Nephron (organoid): ENCODE measurements around the gene NCK2.

Experiments used
- H3K27ac Mint-ChIP-seq, 3 experiments: 2 replicates each; pipeline ENCODE4 v1.8.0; 2020; ENCODE audit warnings: mixed read lengths in 3 of 3, mild to moderate bottlenecking in 2 of 3, moderate library complexity in 1 of 3
- H3K27me3 Mint-ChIP-seq: 2 replicates; pipeline ENCODE4 v1.8.0; 2021; ENCODE audit warnings: low read depth, mild to moderate bottlenecking, moderate library complexity, mixed read lengths
- H3K36me3 Mint-ChIP-seq: 2 replicates; pipeline ENCODE4 v1.8.0; 2020; ENCODE audit warnings: low read depth, mixed read lengths
- H3K4me1 Mint-ChIP-seq: 2 replicates; pipeline ENCODE4 v1.8.0; 2020; ENCODE audit warnings: mixed read lengths
- H3K4me3 Mint-ChIP-seq, 3 experiments: 2 replicates each; pipeline ENCODE4 v1.8.0; 2020; ENCODE audit warnings: mild to moderate bottlenecking in 3 of 3, mixed read lengths in 3 of 3, moderate library complexity in 2 of 3
- H3K9me3 Mint-ChIP-seq: 2 replicates; pipeline ENCODE4 v1.8.0; 2020; ENCODE audit warnings: mixed read lengths
- CTCF ChIP-seq, 3 experiments: fragments of 200-600 bp; sonication (generic); IDR thresholded peaks; one replicate each; pipeline ENCODE4 v1.5.0; 2021; ENCODE audit warnings: antibody characterized with exemption in 3 of 3; ENCODE audit not compliant: unreplicated experiment in 3 of 3

The NCK2 gene

DNA sequence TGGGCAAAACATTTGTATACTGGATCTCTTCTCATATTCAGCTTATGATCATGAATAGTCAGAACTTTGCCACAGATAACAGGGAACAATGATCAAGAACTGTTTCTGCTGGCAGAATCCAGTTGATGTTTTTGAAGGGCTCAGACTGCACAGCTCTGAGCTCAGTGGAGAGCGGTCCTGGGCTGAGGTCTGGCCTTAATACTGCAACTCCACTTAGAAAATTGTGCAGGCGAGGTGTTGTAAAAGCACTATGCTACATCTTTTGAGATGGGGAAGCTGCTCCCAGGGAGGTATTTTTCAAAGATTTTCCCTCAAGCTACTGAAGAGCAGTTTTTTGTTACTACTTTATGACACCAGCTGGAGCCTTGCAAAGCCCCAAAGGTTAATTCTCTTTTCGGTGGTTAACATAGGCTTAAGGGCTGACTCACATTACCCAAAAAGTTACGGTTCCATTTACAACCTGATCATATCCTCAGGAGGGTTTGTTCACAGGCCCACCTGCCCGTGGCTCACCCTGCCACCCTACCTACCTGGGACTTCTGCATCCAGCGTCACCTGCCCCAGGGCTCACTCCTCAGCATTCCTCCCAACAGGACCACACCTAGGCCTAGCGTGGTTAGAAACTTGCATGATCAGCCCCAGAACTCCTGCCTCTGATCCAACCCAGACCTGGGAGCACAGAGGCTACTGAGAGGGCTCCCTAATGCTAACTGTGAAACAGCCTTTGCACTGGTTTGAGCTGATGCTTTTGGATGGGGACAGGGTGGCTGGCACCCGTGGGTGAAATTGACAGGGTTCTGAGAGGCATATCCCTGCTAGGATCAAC lies 114.4 kb downstream of the NCK2 start:
- Mint-ChIP-seq H3K9me3 (no peaks in the 10 kb centered on the region), H3K27me3 (no peaks in the 10 kb centered on the region), H3K4me1 (peaks cover 25% of the 10 kb centered on the region), H3K27ac (no peak overlapping the region), H3K4me3 (no peak overlapping the region), H3K36me3 (peaks cover 39% of the 10 kb centered on the region)
- no peak for TF ChIP-seq CTCF (IDR thresholded peaks at IDR 0.05; ENCODE audit: unreplicated experiment in 3 of 3)

DNA sequence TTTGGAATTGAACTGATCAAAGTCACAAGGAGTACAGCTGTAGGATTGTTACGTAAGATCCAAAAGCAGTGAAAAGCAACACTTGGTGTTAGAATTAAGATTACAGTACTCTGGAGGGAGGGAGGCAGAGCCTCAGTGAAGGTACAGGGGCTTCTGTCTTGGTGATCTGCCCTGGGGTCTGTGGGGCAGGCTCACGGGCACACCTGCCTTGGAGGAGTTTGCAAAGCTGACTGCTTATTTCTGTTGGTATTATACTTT lies 114.9 kb downstream of the NCK2 start:
- no peak for TF ChIP-seq CTCF (IDR thresholded peaks at IDR 0.05; ENCODE audit: unreplicated experiment in 3 of 3)
- no peaks in the 10 kb centered on the region for H3K27me3 Mint-ChIP-seq
- no peak overlapping the region for H3K27ac Mint-ChIP-seq
- H3K36me3 Mint-ChIP-seq, result peaks cover 39% of the 10 kb centered on the region
- no peaks in the 10 kb centered on the region for H3K9me3 Mint-ChIP-seq
- H3K4me3 Mint-ChIP-seq, result no peak overlapping the region
- H3K4me1 Mint-ChIP-seq, result peaks cover 30% of the 10 kb centered on the region

DNA sequence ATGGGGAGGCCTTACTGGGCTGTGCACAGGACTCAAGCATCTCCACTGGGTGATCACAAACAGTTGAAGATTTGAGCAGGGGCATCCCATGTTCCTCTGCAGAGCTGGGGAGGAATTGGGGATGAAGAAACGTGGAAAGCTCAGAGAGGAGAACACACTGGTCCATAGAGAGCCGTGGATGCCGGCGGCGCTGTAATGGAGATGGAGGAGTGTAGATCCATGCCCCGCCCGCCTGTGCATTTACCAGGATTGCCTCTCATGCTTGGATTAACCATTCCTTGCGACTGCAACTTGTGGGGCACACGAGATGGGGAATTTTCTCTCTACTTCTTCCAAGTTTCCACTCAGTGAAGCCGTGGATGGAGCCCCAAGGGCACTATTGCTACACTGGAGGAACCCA lies 115.9 kb downstream of the NCK2 start:
- H3K9me3 Mint-ChIP-seq, result no peaks in the 10 kb centered on the region
- peaks cover 30% of the 10 kb centered on the region for H3K36me3 Mint-ChIP-seq
- H3K27me3 Mint-ChIP-seq, result no peaks in the 10 kb centered on the region
- peaks cover 40% of the 10 kb centered on the region for H3K4me1 Mint-ChIP-seq
- H3K27ac Mint-ChIP-seq, result no peak overlapping the region
- no peak overlapping the region for H3K4me3 Mint-ChIP-seq
- no peak for TF ChIP-seq CTCF (IDR thresholded peaks at IDR 0.05; ENCODE audit: unreplicated experiment in 3 of 3)

- no peak for TF ChIP-seq CTCF (IDR thresholded peaks at IDR 0.05; ENCODE audit: unreplicated experiment in 3 of 3)
- peaks cover 42% of the 10 kb centered on the region for H3K4me1 Mint-ChIP-seq
- H3K36me3 Mint-ChIP-seq, result peaks cover 26% of the 10 kb centered on the region
- H3K27ac Mint-ChIP-seq, result no peak overlapping the region
- H3K4me3 Mint-ChIP-seq, result no peak overlapping the region
- H3K9me3 Mint-ChIP-seq, result no peaks in the 10 kb centered on the region
- no peaks in the 10 kb centered on the region for H3K27me3 Mint-ChIP-seq
Measured at GRCh38 chr2:105861200-105861599, 116.5 kb downstream of the NCK2 start.

DNA sequence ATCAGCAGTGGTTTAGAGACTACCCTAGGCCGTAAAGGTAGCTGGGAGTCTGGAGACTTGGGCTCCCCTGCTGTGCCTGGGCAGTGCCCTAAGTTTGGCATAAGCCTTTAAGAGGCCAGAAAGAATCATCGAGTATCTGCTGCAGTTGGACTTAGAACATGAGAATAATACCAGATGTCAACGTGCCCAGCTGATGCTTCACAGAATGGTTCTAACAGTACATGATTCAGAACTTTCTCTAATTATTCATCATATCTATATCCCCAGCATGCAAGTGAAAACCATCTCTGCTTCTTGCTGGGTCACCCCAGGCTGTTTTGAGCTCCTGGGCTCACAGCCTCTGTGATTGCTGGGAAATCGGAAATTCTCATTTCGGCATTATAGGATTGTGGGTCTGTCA lies 118.1 kb downstream of the NCK2 start:
- peaks cover 13% of the 10 kb centered on the region for H3K36me3 Mint-ChIP-seq
- H3K4me3 Mint-ChIP-seq, result no peak overlapping the region
- no peak for TF ChIP-seq CTCF (IDR thresholded peaks at IDR 0.05; ENCODE audit: unreplicated experiment in 3 of 3)
- peaks cover 59% of the 10 kb centered on the region for H3K4me1 Mint-ChIP-seq
- no peaks in the 10 kb centered on the region for H3K27me3 Mint-ChIP-seq
- no peaks in the 10 kb centered on the region for H3K9me3 Mint-ChIP-seq
- H3K27ac Mint-ChIP-seq, result peak overlapping the region in 1 of 3 experiments; percentile 9

DNA sequence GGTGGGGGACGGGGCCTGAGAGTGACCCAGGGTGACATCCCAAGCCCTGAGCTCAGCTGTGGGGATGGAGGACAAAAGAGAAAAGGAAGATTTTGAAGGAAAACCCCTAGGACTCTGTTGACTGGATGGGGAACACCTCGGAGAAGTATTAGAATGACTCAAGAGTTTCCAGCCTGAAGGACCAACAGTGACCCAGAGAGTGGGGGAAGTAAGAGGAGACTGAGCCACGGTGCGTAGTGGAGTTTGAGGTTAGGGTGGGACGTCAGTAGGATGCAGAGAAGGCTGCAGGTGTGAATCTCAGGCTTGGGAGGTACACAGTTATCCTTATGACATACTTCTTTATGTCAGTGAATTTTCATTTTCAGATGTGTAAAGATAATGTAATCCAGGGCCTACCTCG lies 119.5 kb downstream of the NCK2 start:
- no peaks in the 10 kb centered on the region for H3K27me3 Mint-ChIP-seq
- peaks cover 8% of the 10 kb centered on the region for H3K36me3 Mint-ChIP-seq
- peaks cover 68% of the 10 kb centered on the region for H3K4me1 Mint-ChIP-seq
- H3K9me3 Mint-ChIP-seq, result no peaks in the 10 kb centered on the region
- no peak overlapping the region for H3K27ac Mint-ChIP-seq
- H3K4me3 Mint-ChIP-seq, result no peak overlapping the region
- TF ChIP-seq CTCF (IDR thresholded peaks at IDR 0.05; ENCODE audit: unreplicated experiment in 3 of 3), result no peak
